HEK293T (cell line): ENCODE results near the gene LAIR2.

ENCODE experiments used
- ARNT ChIP-seq: fragments of 450-650 bp; IDR thresholded peaks from 2 replicates; pipeline ENCODE4 v1.6.1; 2017; ENCODE audit warnings: mild to moderate bottlenecking
- BHLHE40 ChIP-seq: fragments of 450-650 bp; IDR thresholded peaks from 2 replicates; pipeline ENCODE4 v1.6.1; 2016; ENCODE audit warnings: mild to moderate bottlenecking, moderate library complexity, borderline replicate concordance
- ELF4 ChIP-seq: fragments of 450-650 bp; IDR thresholded peaks from 2 replicates; pipeline ENCODE4 v1.6.1; 2017; ENCODE audit warnings: antibody characterized with exemption
- FOXK2 ChIP-seq: fragments of 450-650 bp; IDR thresholded peaks from 2 replicates; pipeline ENCODE4 v1.6.1; 2016; ENCODE audit warnings: mild to moderate bottlenecking
- FOXM1 ChIP-seq: fragments of 450-650 bp; IDR thresholded peaks from 2 replicates; pipeline ENCODE4 v1.6.1; 2017; ENCODE audit warnings: mild to moderate bottlenecking, borderline replicate concordance
- L3MBTL2 ChIP-seq: fragments of 450-650 bp; conservative IDR thresholded peaks from 2 replicates; pipeline ENCODE4 v1.6.1; 2016; ENCODE audit warnings: mild to moderate bottlenecking
- LEF1 ChIP-seq: fragments of 450-650 bp; IDR thresholded peaks from 2 replicates; pipeline ENCODE4 v1.6.1; 2017; ENCODE audit warnings: mild to moderate bottlenecking, borderline replicate concordance
- SP1 ChIP-seq: fragments of 450-650 bp; IDR thresholded peaks from 2 replicates; pipeline ENCODE4 v1.6.1; 2017
- SUZ12 ChIP-seq: fragments of 450-650 bp; IDR thresholded peaks from 2 replicates; pipeline ENCODE4 v1.6.1; 2016; ENCODE audit warnings: mild to moderate bottlenecking
- ZNF384 ChIP-seq: fragments of 450-650 bp; IDR thresholded peaks from 2 replicates; pipeline ENCODE4 v1.6.1; 2016

DNA sequence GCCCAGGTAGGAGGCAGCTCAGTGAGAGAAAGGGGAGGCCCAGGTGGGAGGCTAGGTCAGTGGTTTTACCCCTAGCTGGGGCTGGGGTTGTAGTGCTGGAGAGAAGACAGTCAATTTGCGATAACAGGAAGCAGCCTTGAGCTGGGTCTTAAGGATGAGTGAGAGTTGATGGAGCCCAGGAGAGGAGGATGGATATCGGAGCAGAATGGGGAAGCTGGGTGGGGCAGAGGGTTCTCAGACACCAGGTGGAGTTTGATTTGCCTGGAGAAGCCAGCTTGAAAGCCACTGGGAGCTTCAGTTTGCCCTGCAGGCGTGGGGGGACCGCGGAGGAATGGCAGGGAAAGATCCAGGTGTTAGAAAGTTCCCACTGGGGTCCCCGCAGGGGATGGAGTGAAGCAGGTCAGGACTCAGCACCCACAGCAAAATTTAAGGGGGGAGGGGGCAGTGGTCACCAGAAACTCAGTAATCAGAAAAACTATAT, 28.7 kb upstream of the LAIR2 start:
- TF ChIP-seq FOXM1 (no peak), SP1 (no peak), FOXK2 (no peak), L3MBTL2 (no peak), ARNT (no peak), BHLHE40 (no peak), SUZ12 (no peak), LEF1 (no peak), ZNF384 (no peak), ELF4 (no peak)
